ENCODE results near the gene SPATA21.

SPATA21 gene

DNA sequence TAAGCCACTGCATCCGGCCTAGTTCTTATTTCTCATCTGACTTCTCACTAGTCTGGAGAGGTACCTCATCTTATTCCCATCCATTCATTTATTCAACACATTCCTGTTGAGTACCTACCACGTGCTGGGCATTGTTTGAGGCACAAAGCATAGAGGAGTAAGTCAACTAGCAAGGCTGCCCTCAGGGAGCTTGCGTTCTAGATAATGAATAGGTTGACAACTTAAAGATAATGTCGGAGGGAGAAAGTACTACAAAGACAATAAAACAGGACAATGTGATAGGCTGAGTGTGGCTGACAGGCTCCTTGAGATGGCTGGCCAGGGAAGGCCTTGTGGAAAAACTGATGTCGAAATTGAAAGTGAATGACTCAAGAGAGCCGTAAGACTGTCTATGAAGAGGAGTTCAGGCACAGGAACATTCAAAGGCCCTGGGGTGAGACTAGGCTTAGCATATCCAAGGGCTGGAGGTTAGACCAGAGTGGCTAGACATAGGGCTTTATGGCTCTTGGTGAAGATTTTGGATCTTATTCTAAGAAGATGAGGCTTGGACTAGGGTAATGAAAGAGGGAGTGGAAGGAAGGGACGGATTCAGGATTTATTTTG lies 18.3 kb downstream of the SPATA21 start:
- DNase-seq (ENCODE audit: low read depth): no peak

DNA sequence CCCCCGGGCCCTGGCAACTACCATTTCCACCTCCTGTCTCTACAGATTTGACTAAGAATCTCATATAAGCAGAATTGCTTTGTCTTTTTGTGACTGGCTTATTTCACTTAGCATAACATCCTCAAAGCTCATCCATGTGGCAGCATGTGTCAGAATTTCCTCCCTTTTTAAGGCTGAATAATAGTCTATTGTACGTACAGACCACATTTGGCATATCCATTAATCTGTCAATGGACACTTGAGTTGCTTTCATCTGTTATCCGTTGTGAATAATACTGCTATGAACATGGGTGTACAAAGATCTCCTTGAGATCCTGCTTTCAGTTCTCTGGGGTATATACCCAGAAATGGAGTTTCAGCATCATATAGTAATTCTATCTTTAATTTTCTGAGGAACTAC lies 24.0 kb downstream of the SPATA21 start:
- DNase-seq (ENCODE audit: low read depth): no peak

DNA sequence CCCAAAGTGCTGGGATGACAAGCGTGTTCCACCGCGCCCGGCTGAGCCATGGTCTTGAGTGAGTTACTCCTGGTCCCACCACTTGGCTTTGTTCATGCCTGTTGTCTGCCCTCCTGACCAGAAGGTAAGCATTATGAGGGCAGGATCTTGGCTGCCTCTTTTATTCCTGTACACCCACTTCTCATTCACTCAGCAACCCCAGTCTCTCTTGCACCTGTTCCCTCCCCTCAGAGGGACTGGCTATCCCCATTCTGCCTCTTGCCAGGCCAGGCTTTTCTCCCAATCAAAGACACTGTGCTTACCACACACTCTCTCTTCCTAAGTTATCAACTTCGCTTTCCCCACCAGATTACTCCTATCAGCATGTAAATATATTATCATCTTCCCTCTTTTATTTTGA lies 26.4 kb downstream of the SPATA21 start:
- DNase-seq (ENCODE audit: low read depth): no peak

DNA sequence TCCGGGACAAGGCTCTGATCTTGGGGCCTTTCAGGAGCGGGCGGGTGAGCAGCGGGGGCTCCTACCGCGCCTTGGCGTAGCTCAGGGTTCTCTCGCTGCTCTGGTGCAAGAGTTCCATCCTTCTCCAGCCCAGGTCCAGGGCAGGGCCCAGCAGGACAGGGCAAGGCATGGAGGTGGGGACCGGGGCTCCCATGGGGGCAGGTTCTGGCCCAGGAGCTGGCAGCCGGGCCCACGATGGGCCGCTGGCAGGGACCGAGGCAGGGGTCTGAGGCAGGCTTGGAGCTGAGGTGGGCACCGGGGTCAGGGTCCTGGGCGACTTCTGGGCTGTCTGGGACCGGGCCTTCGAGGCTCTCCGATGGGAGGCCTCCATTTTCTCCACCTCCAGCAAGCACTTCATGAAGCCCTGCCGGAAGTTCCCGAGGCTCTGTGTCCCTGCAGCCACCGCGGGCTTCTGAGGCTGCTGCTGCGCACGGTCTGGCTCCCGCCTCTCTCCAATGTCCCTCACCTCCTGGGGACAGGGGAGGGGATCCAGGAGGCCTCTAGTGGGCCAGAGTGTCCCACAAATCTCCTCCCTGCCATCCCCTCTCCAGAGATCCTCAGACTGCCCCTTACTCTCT lies 27.6 kb downstream of the SPATA21 start:
- no peak for DNase-seq (ENCODE audit: low read depth)

DNA sequence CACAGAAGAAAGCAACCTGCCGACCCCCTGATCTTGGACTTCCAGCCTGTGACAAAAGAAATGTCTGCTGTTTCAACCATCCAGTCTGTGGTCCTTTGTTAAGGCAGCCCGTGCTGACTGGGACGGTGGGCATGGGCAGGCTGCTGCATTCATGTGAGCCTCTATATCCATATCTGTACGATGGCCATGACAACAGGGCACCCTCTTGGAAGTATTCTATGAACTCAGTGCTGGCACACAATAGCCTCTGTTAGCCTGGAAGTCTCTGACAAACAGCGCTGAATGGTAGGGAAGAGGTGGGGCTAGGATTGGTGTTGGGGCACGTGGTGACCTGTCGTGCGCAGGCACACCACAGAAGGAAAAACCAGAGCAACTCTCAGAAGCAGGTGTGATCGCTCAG lies 30.4 kb downstream of the SPATA21 start:
- no peak for DNase-seq (ENCODE audit: low read depth)

DNA sequence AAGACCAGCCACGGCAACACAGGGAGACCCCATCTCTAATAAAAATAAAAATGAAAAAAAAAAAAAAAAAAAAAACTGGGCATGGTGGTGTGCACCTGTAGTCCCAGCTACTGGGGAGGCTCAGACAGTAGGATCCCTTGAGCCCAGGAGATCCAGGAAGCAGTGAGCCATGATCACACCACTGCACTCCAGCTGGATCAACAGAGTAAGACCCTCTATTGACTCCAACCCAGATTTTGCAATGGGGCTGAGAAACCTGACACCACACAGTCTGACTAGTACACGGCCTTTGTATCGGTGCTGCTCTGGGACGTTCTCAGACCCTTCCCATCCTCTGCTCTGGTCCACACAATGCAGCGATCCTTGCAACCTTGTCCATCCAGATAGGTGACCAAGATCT lies 31.8 kb downstream of the SPATA21 start:
- DNase-seq (ENCODE audit: low read depth): no peak

DNA sequence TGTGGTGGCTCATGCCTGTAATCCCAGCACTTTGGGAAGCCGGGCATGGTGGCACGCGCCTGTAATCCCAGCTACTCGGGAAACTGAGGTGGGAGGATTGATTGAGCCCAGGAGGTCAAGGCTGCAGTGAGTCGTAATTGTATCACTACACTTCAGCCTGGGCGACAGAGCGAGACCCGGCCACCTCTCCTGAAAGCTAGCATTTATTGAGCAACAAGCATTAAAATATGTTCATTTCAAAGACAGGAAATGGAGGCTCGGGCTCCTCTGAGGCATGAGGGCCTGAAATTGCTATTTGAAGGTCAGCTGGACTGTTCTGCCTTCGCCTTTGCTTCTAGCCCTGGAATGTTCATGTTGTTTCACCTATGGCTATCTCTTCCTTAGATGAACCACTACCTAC lies 34.5 kb downstream of the SPATA21 start:
- DNase-seq (ENCODE audit: low read depth): no peak

DNA sequence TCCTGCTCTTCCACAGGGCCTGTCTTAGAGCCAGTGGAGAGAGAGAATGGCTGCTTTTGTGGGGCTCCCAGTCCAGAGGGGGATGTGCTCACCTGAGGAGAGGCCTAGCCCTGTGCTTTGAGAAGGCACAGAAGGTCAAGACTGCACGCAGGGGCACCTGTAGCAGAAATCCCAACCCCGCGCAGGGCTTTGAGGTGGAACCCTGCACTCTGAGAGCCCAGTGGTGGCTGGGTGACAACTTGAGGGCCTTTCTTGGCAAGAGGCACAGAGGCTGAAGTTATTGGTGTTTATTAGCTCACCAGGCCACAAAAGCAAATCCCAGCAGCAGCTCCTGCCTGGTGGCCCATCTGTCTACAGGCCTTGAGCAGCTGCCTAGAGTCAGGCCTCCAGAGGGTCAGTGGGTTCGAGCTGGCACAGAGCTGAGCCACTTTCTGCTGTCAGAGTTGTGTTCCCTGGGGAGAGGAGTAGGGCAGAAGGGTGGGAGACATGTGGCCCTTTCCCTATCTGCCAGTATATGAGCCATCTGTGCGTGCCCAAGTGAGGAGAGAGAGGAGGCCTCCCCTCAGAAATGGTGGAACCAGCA lies 38.8 kb downstream of the SPATA21 start:
- DNase-seq (ENCODE audit: low read depth): no peak

DNA sequence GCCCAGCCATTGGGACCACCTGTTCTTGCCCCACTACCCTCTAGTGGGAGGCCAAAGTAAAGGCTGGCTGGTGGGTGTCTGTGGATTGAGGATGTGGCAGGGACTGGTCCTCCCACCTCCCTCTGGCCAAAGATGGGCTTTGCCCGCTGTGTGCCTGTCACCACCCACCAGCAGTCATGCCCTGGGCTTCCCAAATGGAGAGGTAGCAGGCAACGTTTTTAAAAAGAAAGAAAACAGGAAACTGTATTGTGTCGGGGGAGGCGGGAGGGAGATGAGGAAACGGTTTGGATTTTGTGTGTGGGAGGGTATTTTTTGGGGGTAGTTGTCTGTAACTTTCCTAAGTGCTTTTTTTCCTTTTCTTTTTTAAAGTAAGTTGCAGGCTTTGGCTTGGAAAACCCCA lies 40.1 kb downstream of the SPATA21 start:
- DNase-seq (ENCODE audit: low read depth): no peak

DNA sequence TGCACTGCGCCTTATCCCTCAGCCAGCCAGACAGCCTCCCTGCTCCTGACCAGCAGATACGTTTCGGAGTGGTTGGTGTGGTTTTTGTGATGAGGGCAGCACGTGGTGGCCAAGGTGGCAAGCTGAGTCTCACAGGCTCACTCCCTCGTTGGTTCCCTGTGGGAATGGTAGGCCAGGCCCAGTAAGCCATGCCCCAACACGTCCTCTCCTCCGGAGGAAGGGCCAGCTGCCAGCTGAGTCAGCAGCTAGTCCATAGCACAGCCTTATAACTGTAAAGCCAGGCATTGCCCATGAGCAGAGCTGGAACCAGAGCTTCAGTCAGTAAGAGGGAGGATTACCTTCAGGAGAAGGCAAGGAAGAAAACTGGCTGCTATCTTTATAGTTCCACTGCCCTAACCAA lies 40.6 kb downstream of the SPATA21 start:
- peak; percentile 72 for DNase-seq (ENCODE audit: low read depth)

DNA sequence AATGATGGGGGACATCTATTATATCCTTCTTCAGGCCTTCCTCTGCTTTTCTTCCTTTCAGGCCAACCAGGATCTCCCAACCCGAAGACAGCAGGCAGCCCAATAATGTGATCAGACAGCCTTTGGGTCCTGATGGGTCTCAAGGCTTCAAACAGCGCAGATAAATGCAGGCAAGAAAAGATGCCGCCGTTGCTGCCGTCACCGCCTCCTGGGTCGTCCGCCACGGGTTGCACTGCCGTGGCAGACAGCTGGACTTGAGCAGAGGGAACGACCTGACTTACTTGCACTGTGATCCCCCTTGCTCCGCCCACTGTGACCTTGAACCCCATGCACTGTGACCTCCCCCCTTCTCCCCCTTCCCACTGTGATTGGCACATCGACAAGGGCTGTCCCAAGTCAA lies 42.2 kb downstream of the SPATA21 start:
- DNase-seq (ENCODE audit: low read depth): no peak

DNA sequence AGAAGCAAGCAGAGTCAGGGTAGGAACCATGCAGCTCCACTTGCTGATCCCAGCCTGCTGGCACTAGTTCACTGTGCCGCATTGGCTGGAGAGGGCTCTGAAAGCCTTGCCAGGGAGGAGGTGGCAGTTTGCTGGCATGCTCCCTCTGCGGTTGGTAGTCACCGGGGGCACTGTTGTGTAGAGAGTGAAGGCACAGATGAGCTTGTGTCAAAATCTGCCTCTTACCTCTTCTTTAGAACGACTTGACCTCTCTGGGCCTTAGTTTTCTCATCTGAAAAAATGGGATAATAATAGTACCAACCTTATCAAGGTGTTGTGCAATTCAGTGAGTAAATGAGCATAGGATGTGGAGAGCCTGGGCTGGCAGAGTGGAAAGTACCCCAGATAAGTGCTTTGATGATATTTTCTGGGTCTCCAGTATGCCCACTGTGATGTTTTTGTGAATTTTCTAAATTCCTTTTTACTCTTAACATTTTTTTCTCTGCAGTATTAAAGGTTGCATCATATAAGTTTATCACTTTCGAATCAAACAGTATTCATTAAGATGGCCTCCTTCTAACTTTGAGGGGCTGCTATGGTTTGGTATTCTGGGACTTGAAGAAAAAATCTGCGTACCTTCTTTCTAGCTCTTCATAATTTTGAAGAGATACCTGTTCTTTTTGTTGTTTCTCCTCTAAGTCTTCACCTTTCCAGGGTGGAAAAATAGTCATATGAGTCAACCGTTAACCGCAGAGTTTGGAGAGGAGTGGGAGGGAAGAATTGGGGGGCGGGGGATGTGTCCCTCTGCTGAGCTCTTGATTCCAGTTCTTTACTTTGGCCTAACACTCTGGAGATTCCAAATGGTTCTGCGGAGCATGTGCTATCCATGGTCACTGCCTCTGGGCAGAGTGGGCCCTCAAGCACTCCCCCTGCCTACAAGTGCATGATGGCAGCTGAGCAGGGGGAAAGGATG lies 43.4 kb downstream of the SPATA21 start:
- DNase-seq (ENCODE audit: low read depth): no peak

DNA sequence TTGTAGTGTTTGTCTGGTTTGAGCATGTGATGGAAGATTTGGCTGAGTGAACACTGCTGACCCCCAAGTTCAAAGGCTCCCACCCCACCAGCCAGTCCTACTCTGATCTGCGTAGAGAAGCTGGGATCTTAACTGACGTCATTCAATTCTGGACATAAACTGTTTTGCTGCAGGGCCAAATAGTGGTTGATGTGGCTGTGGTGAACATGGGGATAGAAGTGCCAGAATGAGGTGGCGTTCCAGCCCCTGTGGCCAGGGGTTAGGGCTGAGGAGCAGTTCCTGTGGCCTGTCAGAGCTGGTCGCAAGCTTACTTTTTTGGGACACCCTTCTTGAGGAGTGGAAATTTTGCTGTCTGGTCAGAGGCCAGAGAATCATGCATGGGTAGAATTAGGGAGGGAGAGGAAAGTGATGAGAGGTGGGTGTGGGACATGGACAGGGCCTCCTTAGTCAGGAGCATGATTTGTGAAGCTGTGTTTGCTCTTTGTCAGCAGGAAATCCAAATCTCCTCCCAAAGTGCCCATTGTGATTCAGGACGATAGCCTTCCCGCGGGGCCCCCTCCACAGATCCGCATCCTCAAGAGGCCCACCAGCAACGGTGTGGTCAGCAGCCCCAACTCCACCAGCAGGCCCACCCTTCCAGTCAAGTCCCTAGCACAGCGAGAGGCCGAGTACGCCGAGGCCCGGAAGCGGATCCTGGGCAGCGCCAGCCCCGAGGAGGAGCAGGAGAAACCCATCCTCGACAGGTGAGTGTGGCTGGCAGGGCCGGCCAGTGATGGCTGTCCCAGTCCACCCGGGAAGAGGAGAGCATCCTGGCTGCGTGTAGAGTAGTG lies 44.3 kb downstream of the SPATA21 start:
- no peak for DNase-seq (ENCODE audit: low read depth)

DNA sequence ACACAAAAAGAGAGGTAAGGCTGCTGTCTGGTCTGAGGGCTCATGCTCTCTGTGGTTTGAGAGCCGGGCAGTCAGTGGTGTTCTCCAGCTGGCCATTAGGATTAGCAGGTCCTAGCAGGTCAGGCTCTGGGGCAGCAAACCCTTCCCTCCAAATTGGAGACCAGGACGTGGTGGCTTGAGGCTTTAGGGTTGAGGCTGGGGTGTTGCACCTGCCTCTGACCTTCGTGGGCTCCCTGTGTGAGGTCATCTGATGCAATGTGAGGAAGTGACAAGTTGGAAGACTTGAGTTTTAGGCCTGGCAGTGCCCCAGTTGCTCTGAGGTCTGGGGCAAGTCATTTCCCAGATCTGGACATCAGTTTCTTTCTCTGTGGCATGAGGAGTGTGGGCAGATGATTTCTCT lies 45.8 kb downstream of the SPATA21 start:
- DNase-seq (ENCODE audit: low read depth): no peak

DNA sequence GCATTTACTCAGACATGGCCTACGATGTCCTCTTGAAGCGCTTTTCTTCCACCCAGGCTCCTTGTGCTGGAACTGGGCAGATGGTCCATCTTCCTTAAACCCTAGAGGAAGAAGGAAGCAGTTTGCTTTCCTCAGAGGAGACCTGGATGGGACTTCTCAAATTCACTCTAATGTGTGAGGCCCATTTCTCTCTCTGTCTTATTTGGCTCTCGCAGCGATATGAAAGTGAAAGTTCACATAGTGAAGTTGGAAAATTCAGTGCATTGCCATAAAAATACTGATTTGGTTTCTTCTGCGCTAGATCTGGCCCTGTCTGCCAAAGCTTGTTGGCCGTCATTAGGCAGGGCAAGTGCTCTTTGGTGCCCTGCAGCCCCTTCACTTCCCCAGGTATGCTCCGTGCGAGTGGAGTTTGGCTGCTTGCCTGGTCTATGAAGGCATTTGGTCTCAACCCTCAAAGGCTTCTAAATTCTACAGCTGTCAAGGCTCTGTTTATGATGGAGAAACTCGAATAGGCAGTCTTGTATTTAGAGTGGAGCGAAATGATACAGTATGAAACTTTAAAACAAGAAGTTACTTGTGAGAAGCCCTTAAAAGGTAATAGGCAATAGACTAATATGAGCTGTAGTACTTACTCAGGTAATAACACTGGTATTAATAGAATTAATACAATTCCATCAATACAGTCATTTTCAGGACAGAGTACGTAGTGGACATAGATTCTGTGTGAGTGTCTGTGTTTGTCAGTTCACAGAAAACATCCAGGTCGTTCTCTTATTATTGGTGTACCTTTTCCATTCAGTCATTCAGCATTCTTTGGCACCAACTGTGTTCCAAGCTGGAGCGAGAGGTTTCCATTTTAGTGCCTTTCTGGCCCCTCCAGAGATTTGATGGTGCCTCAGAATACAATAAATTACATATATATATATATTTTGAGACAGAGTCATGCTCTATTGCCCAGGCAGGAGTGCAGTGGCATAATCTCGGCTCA lies 49.7 kb downstream of the SPATA21 start:
- no peak for DNase-seq (ENCODE audit: low read depth)

DNA sequence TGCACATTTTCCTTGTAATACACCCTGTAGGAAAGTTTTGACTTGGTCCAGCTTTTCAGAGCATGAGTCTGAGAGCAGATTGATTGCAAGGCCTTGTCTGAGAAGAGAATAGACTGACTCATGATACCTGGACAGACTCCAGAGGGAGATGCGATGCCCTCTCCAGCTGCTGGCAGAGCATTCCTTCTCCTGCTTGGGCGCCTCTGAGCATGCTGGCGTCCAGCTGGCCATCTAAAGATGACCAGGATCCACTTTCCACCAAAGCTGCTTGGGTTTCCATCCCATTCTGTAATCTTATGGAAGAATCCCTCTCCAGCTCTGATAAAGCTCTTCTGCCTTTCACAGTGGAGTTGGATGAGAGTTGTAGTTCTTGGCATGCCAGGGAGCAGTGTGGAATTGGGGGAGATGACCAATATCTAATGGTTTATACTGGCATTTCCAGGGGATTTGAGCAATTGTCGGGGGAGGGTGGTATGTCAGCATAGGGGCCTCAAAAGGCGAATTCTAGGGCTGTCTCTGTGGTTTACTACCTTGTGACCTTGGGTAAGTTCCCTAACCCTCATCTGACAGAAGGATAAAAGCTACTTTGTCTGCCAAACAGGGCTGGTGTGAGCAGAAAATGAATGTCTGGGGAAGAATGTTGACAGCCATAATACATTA lies 50.6 kb downstream of the SPATA21 start:
- peak; percentile 63 for DNase-seq (ENCODE audit: low read depth)

DNA sequence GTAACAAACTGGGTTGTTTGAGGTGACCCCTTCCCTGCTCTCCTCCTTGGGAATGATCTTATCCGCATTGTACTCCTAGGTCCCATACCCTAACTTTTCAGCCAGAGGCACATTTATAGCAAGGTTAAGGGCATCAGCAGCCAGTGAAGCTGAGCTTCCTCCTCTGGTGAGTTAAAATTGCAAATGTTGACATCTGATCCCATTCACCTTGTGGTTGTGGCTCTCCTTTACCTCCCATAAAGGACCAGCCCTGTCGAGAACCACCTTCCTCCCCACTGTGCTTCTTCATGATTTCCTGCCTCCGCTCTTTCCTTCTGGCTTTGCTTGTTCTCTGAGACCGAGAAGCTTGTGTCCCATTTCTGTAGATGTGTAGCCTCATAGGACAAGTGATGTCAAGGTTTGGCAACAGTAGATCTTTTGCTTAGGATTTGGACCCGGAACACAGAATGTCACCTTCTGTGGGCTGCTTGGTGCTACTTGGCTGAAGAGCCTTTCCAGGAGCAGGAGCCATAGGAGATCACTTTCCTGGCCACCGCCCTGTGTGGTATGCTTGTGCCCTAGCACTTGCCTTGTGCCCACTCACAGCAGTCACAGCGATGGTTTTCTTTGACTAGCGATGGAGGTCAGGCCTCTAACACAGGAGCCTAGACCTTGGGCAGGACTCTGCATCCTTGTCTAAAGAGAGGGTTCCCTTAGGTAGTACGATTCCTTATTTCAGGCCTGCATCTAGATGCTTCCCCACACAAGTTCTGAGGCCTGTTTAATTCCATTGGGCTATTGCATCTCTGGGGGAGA lies 51.4 kb downstream of the SPATA21 start:
- no peak for DNase-seq (ENCODE audit: low read depth)

DNA sequence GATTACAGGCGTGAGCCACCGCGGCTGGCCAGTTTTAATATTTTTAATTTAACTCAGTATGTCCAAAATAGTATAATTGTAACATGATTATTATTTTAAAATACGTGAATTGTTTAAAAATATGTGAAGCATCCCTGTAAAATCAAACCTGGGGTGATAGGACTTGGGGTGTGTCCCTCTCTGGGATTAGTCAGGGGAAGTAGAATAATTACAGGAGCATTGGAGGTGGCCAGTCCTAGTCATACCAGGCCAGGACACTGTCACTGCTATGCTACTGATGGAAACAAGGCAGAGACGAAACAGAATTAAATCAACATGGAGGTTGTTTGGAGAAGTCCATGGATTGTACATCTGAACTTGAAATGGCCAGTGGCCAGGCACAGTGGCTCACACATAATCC lies 53.3 kb downstream of the SPATA21 start:
- DNase-seq (ENCODE audit: low read depth): no peak

DNA sequence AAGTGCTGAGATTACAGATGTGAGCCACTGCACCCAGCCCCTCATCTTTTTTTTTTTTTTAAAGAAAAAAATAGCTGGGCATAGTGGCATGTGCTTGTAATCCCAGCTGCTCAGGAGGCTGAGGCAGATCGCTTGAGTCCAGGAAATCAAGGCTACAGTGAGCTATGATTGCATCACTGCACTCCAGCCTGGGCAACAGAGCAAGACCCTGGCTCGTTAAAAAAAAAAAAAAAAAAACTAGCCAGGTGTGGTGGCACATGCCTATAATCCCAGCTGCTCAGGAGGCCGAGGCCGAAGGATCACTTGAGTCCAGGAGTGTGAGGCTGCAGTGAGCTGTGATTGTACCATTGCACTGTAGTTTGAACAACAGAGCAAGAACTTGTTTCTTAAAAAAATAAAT lies 56.4 kb downstream of the SPATA21 start:
- DNase-seq (ENCODE audit: low read depth): no peak

Data from fibroblast of the conjunctiva (primary cell).